WI38 (cell line): Measurements from ENCODE around the gene C10orf90.

Experiments
- H3K4me3 ChIP-seq: 2 replicates; pipeline ENCODE4 v1.5.1; 2011; ENCODE audit warnings: low read depth, mild to moderate bottlenecking, control low read depth, low read length
- CTCF ChIP-seq: IDR thresholded peaks from 2 replicates; pipeline ENCODE4 v1.5.1; 2012; ENCODE audit warnings: low read depth, mild to moderate bottlenecking, control low read depth, low read length

Gene C10orf90

DNA sequence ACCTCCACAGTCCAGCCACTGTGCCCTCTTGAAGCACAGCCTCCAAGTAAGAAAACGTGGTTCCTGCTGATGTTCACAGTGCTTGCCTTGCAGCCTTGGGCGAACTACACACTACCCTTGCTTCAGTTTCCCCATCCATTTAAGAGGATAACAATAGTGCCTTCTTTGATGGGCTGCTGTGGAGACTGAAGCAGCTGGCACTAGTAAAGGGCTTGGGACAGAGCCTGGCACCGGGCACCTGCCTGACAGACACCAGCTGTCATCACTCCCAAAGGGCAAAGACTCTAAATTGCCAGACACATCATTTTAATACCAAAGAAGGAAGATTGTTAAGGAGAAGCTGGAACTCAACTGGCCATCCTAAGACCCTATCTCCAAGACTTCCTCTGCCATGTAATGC lies 3.1 kb upstream of the C10orf90 start:
- TF ChIP-seq CTCF = no peak
- H3K4me3 ChIP-seq = no peak overlapping the region

- TF ChIP-seq CTCF = no peak
- no peak overlapping the region for H3K4me3 ChIP-seq
Observed at GRCh38 chr10:126671402-126671975, 996 bp upstream of the C10orf90 start.

DNA sequence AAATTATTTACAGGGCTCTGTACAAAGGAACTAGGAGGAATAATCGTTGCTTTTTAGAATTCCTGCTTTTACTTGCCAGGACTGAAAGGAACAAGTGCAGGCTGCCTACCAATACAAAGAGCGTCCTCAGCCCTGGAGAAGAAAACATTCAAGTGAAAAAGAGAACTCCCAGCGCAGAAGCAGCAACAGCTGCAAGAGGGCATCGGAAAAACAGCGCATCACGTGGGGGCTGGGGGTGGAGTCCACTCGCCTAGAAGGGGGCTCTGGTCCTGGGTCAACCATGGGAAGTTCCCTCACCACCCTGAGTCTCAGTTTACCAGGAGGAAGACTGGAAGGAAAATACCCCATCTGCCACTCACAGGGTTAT lies 385 bp upstream of the C10orf90 start:
- TF ChIP-seq CTCF = no peak
- no peak overlapping the region for H3K4me3 ChIP-seq

DNA sequence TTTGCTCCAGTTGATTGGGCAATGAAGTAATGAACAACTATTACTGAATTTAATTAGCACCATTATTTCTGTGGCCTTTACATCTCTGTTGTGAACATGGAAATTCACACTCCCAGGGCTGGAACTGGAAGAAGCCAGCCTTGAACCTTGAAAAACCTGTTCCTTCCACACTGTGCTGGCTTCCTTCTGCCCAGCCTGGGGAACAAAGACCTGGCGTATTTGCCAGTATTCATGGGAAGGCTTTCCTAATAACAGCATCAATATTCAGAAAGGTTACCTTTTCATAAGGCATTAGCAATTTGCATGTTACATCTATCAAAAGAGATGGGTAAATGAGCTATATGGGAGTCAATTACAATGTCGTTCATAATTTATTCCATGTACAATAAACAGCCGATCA lies 1.3 kb downstream of the C10orf90 start:
- no peak overlapping the region for H3K4me3 ChIP-seq
- TF ChIP-seq CTCF = no peak

DNA sequence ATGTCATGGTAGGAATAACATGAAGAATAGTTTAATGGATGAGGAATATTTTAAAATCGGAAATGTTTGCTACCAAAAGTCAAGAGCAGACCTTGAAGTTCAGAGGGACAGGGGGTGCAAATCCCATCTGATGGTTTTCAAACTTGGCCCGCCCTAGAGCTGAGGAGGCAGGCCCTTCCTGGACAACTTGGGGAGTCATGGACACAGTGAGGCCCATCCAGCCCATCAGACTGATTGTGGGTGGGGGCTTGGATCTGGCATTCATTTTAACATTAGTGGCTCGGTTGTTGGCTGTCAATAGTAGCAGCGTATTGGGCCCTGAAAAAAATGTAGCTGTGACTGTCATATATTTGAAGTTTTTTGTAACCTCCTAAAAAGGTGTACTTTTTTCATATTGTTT lies 2.0 kb downstream of the C10orf90 start:
- TF ChIP-seq CTCF = no peak
- H3K4me3 ChIP-seq = no peak overlapping the region

- TF ChIP-seq CTCF = no peak
- no peak overlapping the region for H3K4me3 ChIP-seq
Observed at GRCh38 chr10:126667568-126667967, 2.9 kb downstream of the C10orf90 start.

DNA sequence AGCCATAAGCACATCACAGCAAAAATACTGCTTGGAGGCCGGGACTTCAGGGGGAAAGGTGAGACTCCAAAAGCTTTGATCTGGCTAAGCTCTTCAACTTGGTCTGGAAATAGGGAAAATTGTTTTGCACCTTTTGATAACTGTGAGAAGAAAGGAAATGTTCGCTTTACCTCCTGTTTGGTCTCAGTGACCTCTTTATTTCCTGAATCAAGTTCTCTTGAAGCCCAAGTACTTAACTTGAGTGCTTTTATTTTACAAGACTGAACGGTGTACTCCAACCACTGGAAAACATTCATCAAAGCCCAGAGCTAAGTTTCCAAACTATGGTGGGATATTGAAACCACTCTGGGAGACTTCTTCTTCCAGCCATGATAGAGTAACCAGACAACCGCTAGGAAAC lies 5.3 kb downstream of the C10orf90 start:
- H3K4me3 ChIP-seq = no peak overlapping the region
- TF ChIP-seq CTCF = no peak
